H1 (cell line): ENCODE measurements around the gene PLXND1. TPM values are rescaled to one million over a fixed set of nuclear protein-coding genes. Genes with fewer than 3 reads are reported as not detected.

Experiments
- CTCF ChIA-PET: fragments of 300-600 bp; sonication (Branson Sonifier 250); formaldehyde crosslinking; loops from one replicate; lab custom pipeline; 2021; ENCODE audit not compliant: partially characterized antibody; lab: Charles Lee
- POLR2A ChIA-PET: fragments of 300-600 bp; sonication (Branson Sonifier 250); formaldehyde crosslinking; loops from one replicate; lab custom pipeline; 2021; ENCODE audit warnings: inconsistent platforms; ENCODE audit not compliant: partially characterized antibody; lab: Charles Lee
- DNase-seq, 2 experiments: peaks; one replicate each; pipeline versions ENCODE4 v3.0.0 to v3.0.0-alpha.2; 2010 to 2022; ENCODE audit warnings: low spot score in 2 of 2, low read depth in 1 of 2, mixed read lengths in 1 of 2
- FAIRE-seq: peaks from 2 replicates; lab custom pipeline; 2011; peaks lifted over from hg19 to GRCh38; lab: Jason Lieb, UNC
- H2AFZ ChIP-seq: 2 replicates; pipeline ENCODE4 v1.8.1; 2012; ENCODE audit warnings: low read length, inconsistent platforms
- H2AK5ac ChIP-seq: 2 replicates; pipeline ENCODE4 v1.6.1; 2013; ENCODE audit warnings: low read depth, low read length
- H2BK120ac ChIP-seq: replicated peaks from 2 replicates; pipeline ENCODE3; 2013; ENCODE audit warnings: low read depth, low read length, inconsistent platforms
- H2BK12ac ChIP-seq: 2 replicates; pipeline ENCODE4 v1.6.1; 2013; ENCODE audit warnings: low read depth, low read length
- H2BK15ac ChIP-seq: 2 replicates; pipeline ENCODE4 v1.6.1; 2013; ENCODE audit warnings: low read length
- H2BK20ac ChIP-seq: 2 replicates; pipeline ENCODE4 v1.6.1; 2013; ENCODE audit warnings: low read length
- H2BK5ac ChIP-seq: 2 replicates; pipeline ENCODE4 v1.6.1; 2013; ENCODE audit warnings: low read depth, low read length
- H3K14ac ChIP-seq: 2 replicates; pipeline ENCODE4 v1.6.1; 2013; ENCODE audit warnings: inconsistent platforms; ENCODE audit not compliant: insufficient read length
- H3K18ac ChIP-seq: 2 replicates; pipeline ENCODE4 v1.6.1; 2013; ENCODE audit warnings: low read length; ENCODE audit errors: extremely low read depth
- H3K23ac ChIP-seq: 2 replicates; pipeline ENCODE4 v1.6.1; 2013; ENCODE audit warnings: inconsistent platforms; ENCODE audit not compliant: insufficient read length
- H3K23me2 ChIP-seq: 2 replicates; pipeline ENCODE4 v1.6.1; 2013; ENCODE audit warnings: low read depth, low read length
- H3K27ac ChIP-seq: 2 replicates; pipeline ENCODE4 v1.6.1; 2011; ENCODE audit warnings: low read depth, low read length, inconsistent platforms
- H3K27me3 ChIP-seq, 4 experiments: replicated peaks in 1 of 4; 1 replicate in 1 of 4; 2 replicates in 3 of 4; pipeline versions ENCODE4 v1.6.1 to v1.8.1; 2011 to 2013; ENCODE audit warnings: low read length in 3 of 4, mild to moderate bottlenecking in 3 of 4, inconsistent platforms in 2 of 4, mixed read lengths in 2 of 4, moderate library complexity in 1 of 4; ENCODE audit not compliant: control insufficient read depth in 3 of 4, insufficient read depth in 3 of 4; ENCODE audit errors: extremely low read depth in 1 of 4
- H3K36me3 ChIP-seq, 4 experiments: 2 replicates each; pipeline versions ENCODE4 v1.6.1 to v1.8.1; 2011 to 2013; ENCODE audit warnings: mild to moderate bottlenecking in 4 of 4, low read length in 3 of 4, moderate library complexity in 2 of 4, control low read depth in 1 of 4, inconsistent platforms in 1 of 4; ENCODE audit not compliant: insufficient read depth in 4 of 4, control insufficient read depth in 2 of 4
- H3K4ac ChIP-seq: replicated peaks from 2 replicates; pipeline ENCODE3; 2013; ENCODE audit warnings: low read length, low read depth, mixed read lengths, inconsistent platforms; ENCODE audit not compliant: insufficient read length
- H3K4me1 ChIP-seq, 4 experiments: replicated peaks in 1 of 4; 1 replicate in 1 of 4; 2 replicates in 3 of 4; pipeline versions ENCODE4 v1.6.1 to v1.8.1; 2011 to 2013; ENCODE audit warnings: low read length in 3 of 4, inconsistent platforms in 2 of 4, mixed read lengths in 1 of 4; ENCODE audit not compliant: insufficient read depth in 4 of 4, control insufficient read depth in 3 of 4
- H3K4me2 ChIP-seq, 2 experiments: 2 replicates each; pipeline versions ENCODE4 v1.6.1 to v1.8.1; 2011 to 2013; ENCODE audit warnings: low read depth in 2 of 2, low read length in 2 of 2, control low read depth in 1 of 2, inconsistent platforms in 1 of 2, mild to moderate bottlenecking in 1 of 2; ENCODE audit not compliant: insufficient read depth in 1 of 2
- H3K4me3 ChIP-seq, 4 experiments: fragments of 200-600, 300-600 bp in 1 of 4; sonication (generic), shearing (Covaris generic), sonication (Bioruptor Twin) in 1 of 4; 2 replicates each; pipeline versions ENCODE4 v1.5.1 to v1.8.1; 2011 to 2016; ENCODE audit warnings: low read length in 4 of 4, low read depth in 3 of 4, control low read depth in 2 of 4, inconsistent platforms in 2 of 4, mild to moderate bottlenecking in 2 of 4, mixed read lengths in 1 of 4, moderate library complexity in 1 of 4; ENCODE audit not compliant: insufficient read depth in 2 of 4; ENCODE audit errors: extremely low read depth in 1 of 4
- H3K56ac ChIP-seq: replicated peaks from 2 replicates; pipeline ENCODE3; 2013; ENCODE audit warnings: low read depth, mild to moderate bottlenecking, mixed read lengths, low read length, inconsistent platforms; ENCODE audit not compliant: insufficient read length
- H3K79me1 ChIP-seq: 2 replicates; pipeline ENCODE4 v1.6.1; 2013; ENCODE audit warnings: low read depth, low read length, control low read depth
- H3K79me2 ChIP-seq, 2 experiments: 2 replicates each; pipeline versions ENCODE4 v1.6.1 to v1.8.1; 2012 to 2013; ENCODE audit warnings: low read length in 2 of 2, mild to moderate bottlenecking in 2 of 2, inconsistent platforms in 1 of 2; ENCODE audit not compliant: insufficient read depth in 2 of 2, control insufficient read depth in 1 of 2
- H3K9ac ChIP-seq, 4 experiments: replicated peaks in 1 of 4; 1 replicate in 1 of 4; 2 replicates in 3 of 4; pipeline versions ENCODE4 v1.6.1 to v1.8.1; 2011 to 2013; ENCODE audit warnings: low read depth in 3 of 4, low read length in 3 of 4, control low read depth in 2 of 4, mild to moderate bottlenecking in 2 of 4, moderate library complexity in 2 of 4, inconsistent platforms in 1 of 4; ENCODE audit errors: extremely low read depth in 1 of 4
- H3K9me3 ChIP-seq, 2 experiments: 2 replicates each; pipeline versions ENCODE4 v1.6.1 to v1.8.1; 2012 to 2013; ENCODE audit warnings: mild to moderate bottlenecking in 2 of 2, moderate library complexity in 2 of 2, control low read depth in 1 of 2, inconsistent platforms in 1 of 2, low read depth in 1 of 2, low read length in 1 of 2, mixed read lengths in 1 of 2; ENCODE audit not compliant: insufficient read depth in 2 of 2
- H4K20me1 ChIP-seq, 2 experiments: replicated peaks in 1 of 2; 2 replicates each; pipeline versions ENCODE3 to v1.8.1; 2011 to 2013; ENCODE audit warnings: inconsistent platforms in 2 of 2, low read length in 2 of 2, mild to moderate bottlenecking in 1 of 2; ENCODE audit not compliant: insufficient read depth in 2 of 2, control insufficient read depth in 1 of 2
- H4K5ac ChIP-seq: 2 replicates; pipeline ENCODE4 v1.6.1; 2013; ENCODE audit warnings: low read length, low read depth, mixed read lengths, inconsistent platforms; ENCODE audit not compliant: insufficient read length
- H4K8ac ChIP-seq: 2 replicates; pipeline ENCODE4 v1.8.0; 2013; ENCODE audit warnings: mild to moderate bottlenecking, moderate library complexity, low read length, inconsistent platforms; ENCODE audit not compliant: insufficient read depth; ENCODE audit errors: extremely low read depth
- H4K91ac ChIP-seq: replicated peaks from 2 replicates; pipeline ENCODE3; 2013; ENCODE audit warnings: low read length, mixed read lengths, inconsistent platforms; ENCODE audit not compliant: insufficient read length
- CBX8 ChIP-seq: fragments of 300-800, 300-1000 bp; sonication (generic); IDR thresholded peaks from 2 replicates; pipeline ENCODE4 v1.7.1; 2016; ENCODE audit warnings: low read depth, low read length, borderline replicate concordance
- CEBPB ChIP-seq: IDR thresholded peaks from 2 replicates; pipeline ENCODE4 v1.6.1; 2012; ENCODE audit warnings: low read depth, low read length
- CHD1 ChIP-seq: IDR thresholded peaks from 2 replicates; pipeline ENCODE4 v1.6.1; 2012; ENCODE audit warnings: low read depth, low read length, improper control_type of control experiment
- CTBP2 ChIP-seq: IDR thresholded peaks from 2 replicates; pipeline ENCODE4 v1.7.0; 2011; ENCODE audit warnings: borderline replicate concordance, mild to moderate bottlenecking, moderate library complexity, mixed read lengths, low read length; ENCODE audit not compliant: insufficient read depth, insufficient read length
- JUN ChIP-seq: IDR thresholded peaks from 2 replicates; pipeline ENCODE4 v1.6.1; 2011; ENCODE audit warnings: low read depth, mild to moderate bottlenecking, improper control_type of control experiment, low read length
- KDM4A ChIP-seq: IDR thresholded peaks from one replicate; pipeline ENCODE4 v1.7.1; 2012; ENCODE audit warnings: low read depth, mild to moderate bottlenecking, moderate library complexity, low read length, inconsistent platforms; ENCODE audit not compliant: severe bottlenecking
- NANOG ChIP-seq: IDR thresholded peaks from 2 replicates; pipeline ENCODE4 v1.6.1; 2011; ENCODE audit warnings: low read length, low read depth, mild to moderate bottlenecking, inconsistent platforms; ENCODE audit not compliant: insufficient read depth, poor library complexity, severe bottlenecking
- POU5F1 ChIP-seq: IDR thresholded peaks from 2 replicates; pipeline ENCODE4 v1.6.1; 2011; ENCODE audit warnings: low read depth, mild to moderate bottlenecking, low read length, moderate library complexity
- RXRA ChIP-seq: IDR thresholded peaks from 2 replicates; pipeline ENCODE4 v1.6.1; 2011; ENCODE audit warnings: low read depth, mild to moderate bottlenecking, low read length, moderate library complexity; ENCODE audit not compliant: insufficient read depth
- WGBS, 2 experiments: shearing (Covaris generic) in 1 of 2; methylation state at CpG; one replicate each; pipeline versions ENCODE4 v1.1.6 to v1.1.7; 2013 to 2015; ENCODE audit warnings: low lambda C conversion rate in 2 of 2, mixed read lengths in 2 of 2, inconsistent platforms in 1 of 2, low coverage in 1 of 2, missing lambda C conversion rate in 1 of 2; ENCODE audit not compliant: insufficient replicate concordance in 2 of 2, insufficient coverage in 1 of 2, insufficient read length in 1 of 2; ENCODE audit errors: extremely low coverage in 1 of 2, missing lambda C conversion rate in 1 of 2; 5-methylcytosine and 5-hydroxymethylcytosine counted together
- polyA plus RNA-seq, 7 experiments: library from polyadenylated mRNA; depleted of rRNA in 3 of 7; stranded (reverse) in 5 of 7; unstranded in 2 of 7; fragments of >200 nt in 5 of 7; fragments of 200-250 nt in 2 of 7; gene quantifications; 1 replicate in 5 of 7; 2 replicates in 1 of 7; 4 replicates in 1 of 7; pipeline versions ENCODE4 v1.2.1 to v1.2.3, GENCODE V29; 2011 to 2013; ENCODE audit warnings: missing spikeins in 2 of 7, mixed read lengths in 2 of 7
- total RNA-seq: library from RNA; stranded (reverse); fragmentation: NEBNext Ultra II Directional; extraction: Animal tissue kit (Norgen Biotek cat#: 25700); gene quantifications from 2 replicates; pipeline ENCODE4 v1.2.1, GENCODE V29; 2021
- TF ChIP-seq, protein P1 (sequence below): IDR thresholded peaks from 2 replicates; pipeline ENCODE4 v1.6.1; 2011; ENCODE audit warnings: low read length, improper control_type of control experiment
- TF ChIP-seq, protein P2 (sequence below): IDR thresholded peaks from 2 replicates; pipeline ENCODE4 v1.6.1; 2012; ENCODE audit warnings: low read length, inconsistent platforms

PLXND1 gene
- total and polyA plus RNA-seq, 2 of the 8 experiments (the other 6 are each of a cell fraction or from before 2014, with no cell fraction given): 17.7 to 66.4 TPM

DNA sequence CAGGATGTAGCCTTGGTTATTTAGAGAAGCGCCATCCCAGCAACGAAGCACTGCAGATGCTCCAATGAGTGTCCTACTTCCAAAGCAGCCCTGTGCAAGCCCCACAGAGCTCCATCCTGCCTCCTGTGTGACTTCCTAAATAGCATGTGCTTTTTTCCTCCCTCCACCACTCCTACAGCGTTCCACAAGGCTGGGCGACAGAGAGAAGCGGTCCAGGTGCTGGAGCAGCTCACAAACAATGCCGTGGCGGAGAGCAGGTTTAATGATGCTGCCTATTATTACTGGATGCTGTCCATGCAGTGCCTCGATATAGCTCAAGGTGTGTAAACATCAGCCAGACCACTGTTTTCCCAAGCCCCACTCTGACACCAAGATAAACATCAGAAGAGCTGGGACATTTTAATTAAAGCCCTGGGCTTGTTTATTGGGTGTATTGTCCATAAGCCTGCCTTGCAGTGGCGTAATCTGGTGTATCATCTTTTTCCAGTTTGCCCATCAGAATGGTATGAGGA, 100.2 kb downstream of the PLXND1 start:
- H3K23ac ChIP-seq: no peak overlapping the region
- H3K4me3 ChIP-seq: no peak overlapping the region
- no peak overlapping the region for H3K18ac ChIP-seq
- no peak overlapping the region for H3K4me2 ChIP-seq
- no peak overlapping the region for H3K9ac ChIP-seq
- H2BK20ac ChIP-seq: no peak overlapping the region
- no peak overlapping the region for H2BK120ac ChIP-seq
- POLR2A ChIA-PET: no interaction called here
- H2BK5ac ChIP-seq: no peak overlapping the region
- no peaks in the 10 kb centered on the region for H3K79me2 ChIP-seq
- H3K4me1 ChIP-seq: no peaks in the 10 kb centered on the region
- H4K5ac ChIP-seq: no peak overlapping the region
- no peak overlapping the region for H4K91ac ChIP-seq
- no peak overlapping the region for H3K27ac ChIP-seq
- H2AK5ac ChIP-seq: no peak overlapping the region
- H3K36me3 ChIP-seq: peaks cover 2 to 20% (median 9%) of the 10 kb centered on the region in 4 experiments; a peak in 5 of 8 replicates
- H2BK15ac ChIP-seq: no peak overlapping the region
- H3K79me1 ChIP-seq: no peaks in the 10 kb centered on the region
- no peak overlapping the region for H3K56ac ChIP-seq
- no peaks in the 10 kb centered on the region for H3K9me3 ChIP-seq
- DNase-seq: no peak
- no peak for FAIRE-seq
- H3K23me2 ChIP-seq: no peaks in the 10 kb centered on the region
- no peak overlapping the region for H2BK12ac ChIP-seq
- H4K20me1 ChIP-seq: peaks cover 0 to 3% of the 10 kb centered on the region in 2 experiments
- H2AFZ ChIP-seq: no peak overlapping the region
- CTCF ChIA-PET: interaction anchor here (0.6 to 1.6 kb wide), 3 partner anchors 16 to 62 kb away, joined by 3 to 7 read pairs (median 4); no protein-coding TSS in a partner anchor
- no peak overlapping the region for H4K8ac ChIP-seq
- H3K4ac ChIP-seq: no peak overlapping the region
- WGBS, 2 experiments: 86% methylated on average over 9 of the region's 9 CpGs; no CpG with 5 or more reads in 1 of the 2 experiments
- no peaks in the 10 kb centered on the region for H3K27me3 ChIP-seq
- no peak overlapping the region for H3K14ac ChIP-seq
- TF ChIP-seq CBX8 (no peak), CHD1 (no peak), POU5F1 (no peak), CEBPB (no peak), JUN (no peak), KDM4A (no peak), RXRA (no peak), CTBP2 (no peak), NANOG (no peak)
- TF ChIP-seq, protein P1, sequence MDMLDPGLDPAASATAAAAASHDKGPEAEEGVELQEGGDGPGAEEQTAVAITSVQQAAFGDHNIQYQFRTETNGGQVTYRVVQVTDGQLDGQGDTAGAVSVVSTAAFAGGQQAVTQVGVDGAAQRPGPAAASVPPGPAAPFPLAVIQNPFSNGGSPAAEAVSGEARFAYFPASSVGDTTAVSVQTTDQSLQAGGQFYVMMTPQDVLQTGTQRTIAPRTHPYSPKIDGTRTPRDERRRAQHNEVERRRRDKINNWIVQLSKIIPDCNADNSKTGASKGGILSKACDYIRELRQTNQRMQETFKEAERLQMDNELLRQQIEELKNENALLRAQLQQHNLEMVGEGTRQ: no peak
- TF ChIP-seq, protein P2, sequence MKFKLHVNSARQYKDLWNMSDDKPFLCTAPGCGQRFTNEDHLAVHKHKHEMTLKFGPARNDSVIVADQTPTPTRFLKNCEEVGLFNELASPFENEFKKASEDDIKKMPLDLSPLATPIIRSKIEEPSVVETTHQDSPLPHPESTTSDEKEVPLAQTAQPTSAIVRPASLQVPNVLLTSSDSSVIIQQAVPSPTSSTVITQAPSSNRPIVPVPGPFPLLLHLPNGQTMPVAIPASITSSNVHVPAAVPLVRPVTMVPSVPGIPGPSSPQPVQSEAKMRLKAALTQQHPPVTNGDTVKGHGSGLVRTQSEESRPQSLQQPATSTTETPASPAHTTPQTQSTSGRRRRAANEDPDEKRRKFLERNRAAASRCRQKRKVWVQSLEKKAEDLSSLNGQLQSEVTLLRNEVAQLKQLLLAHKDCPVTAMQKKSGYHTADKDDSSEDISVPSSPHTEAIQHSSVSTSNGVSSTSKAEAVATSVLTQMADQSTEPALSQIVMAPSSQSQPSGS: no peak
